Muscle of leg (tissue), 11 donors: Measurements from ENCODE around the gene TAC3. TPM values are rescaled to one million over a fixed set of nuclear protein-coding genes. Genes with fewer than 3 reads are reported as not detected.
"Not testable (repeated sequence)": the region's sequence is repeated elsewhere in the genome, so short reads cannot be mapped to it uniquely, and the experiment has no call there.

Experiments
- DNase-seq: peaks from one replicate; pipeline ENCODE4 v3.0.0; 2013
- H3K27ac ChIP-seq: one replicate; pipeline ENCODE4 v1.5.1; 2013; ENCODE audit warnings: mild to moderate bottlenecking, low read length, control low read depth
- H3K27me3 ChIP-seq: one replicate; pipeline ENCODE4 v1.6.1; 2013; ENCODE audit warnings: low read length; ENCODE audit not compliant: control insufficient read depth, insufficient read depth
- H3K36me3 ChIP-seq: one replicate; pipeline ENCODE4 v1.6.1; 2013; ENCODE audit warnings: low read length; ENCODE audit not compliant: control insufficient read depth, insufficient read depth
- H3K4me1 ChIP-seq: one replicate; pipeline ENCODE4 v1.6.1; 2013; ENCODE audit warnings: low read length; ENCODE audit not compliant: control insufficient read depth, insufficient read depth
- H3K4me3 ChIP-seq: one replicate; pipeline ENCODE4 v1.5.1; 2013; ENCODE audit warnings: low read length, control low read depth
- H3K9me3 ChIP-seq: replicated peaks from 2 replicates; pipeline ENCODE4 v1.6.1; 2013; ENCODE audit warnings: low read depth, low read length; ENCODE audit not compliant: control insufficient read depth
- WGBS: methylation state at CpG from one replicate; pipeline ENCODE4 v1.1.5; 2013; ENCODE audit warnings: missing lambda C conversion rate; ENCODE audit not compliant: insufficient coverage; 5-methylcytosine and 5-hydroxymethylcytosine counted together
- polyA plus RNA-seq, 8 donors: library from polyadenylated mRNA; unstranded; fragments of 120-200 nt; gene quantifications; one replicate each; pipeline versions ENCODE4 v1.2.1 to v1.2.3, GENCODE V29; 2013; ENCODE audit warnings: inconsistent platforms in 1 of 8, low replicate concordance in 1 of 8; ENCODE audit not compliant: insufficient read length in 8 of 8, insufficient read depth in 1 of 8
- total RNA-seq: library from RNA; stranded (reverse); fragments of 120-200 nt; gene quantifications from one replicate; pipeline ENCODE4 v1.2.4, GENCODE V29; 2013

Gene TAC3
- total and polyA plus RNA-seq, 9 donors, result 0.09 to 0.71 (median 0.39) TPM; not detected in 6

DNA sequence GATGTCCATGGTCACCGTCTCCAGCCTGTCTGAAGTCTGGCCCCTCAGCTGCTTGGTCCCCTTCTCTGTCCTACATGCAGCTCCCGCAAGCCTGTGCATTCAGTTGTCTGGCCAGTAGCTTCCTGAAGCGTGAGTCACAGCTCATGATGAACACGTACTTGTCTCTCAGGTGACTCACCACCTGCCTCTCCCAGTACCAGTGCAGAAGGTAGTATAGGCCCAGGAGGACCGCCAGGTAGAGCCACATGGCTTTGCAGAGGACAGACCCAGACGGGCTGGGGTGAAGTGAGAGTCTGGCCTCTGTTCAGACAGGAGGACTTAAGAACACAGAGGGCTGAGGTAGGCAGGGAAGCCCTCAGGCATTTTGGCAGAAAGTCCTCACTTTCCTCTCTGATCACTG, 30.6 kb downstream of the TAC3 start:
- H3K27me3 ChIP-seq, H3K4me3 ChIP-seq, H3K27ac ChIP-seq, H3K9me3 ChIP-seq, DNase-seq, H3K36me3 ChIP-seq: not testable (repeated sequence)
- H3K4me1 ChIP-seq, result peaks cover 10% of the 10 kb centered on the region
- 40% methylated on average over 1 of the region's 6 CpGs for WGBS

DNA sequence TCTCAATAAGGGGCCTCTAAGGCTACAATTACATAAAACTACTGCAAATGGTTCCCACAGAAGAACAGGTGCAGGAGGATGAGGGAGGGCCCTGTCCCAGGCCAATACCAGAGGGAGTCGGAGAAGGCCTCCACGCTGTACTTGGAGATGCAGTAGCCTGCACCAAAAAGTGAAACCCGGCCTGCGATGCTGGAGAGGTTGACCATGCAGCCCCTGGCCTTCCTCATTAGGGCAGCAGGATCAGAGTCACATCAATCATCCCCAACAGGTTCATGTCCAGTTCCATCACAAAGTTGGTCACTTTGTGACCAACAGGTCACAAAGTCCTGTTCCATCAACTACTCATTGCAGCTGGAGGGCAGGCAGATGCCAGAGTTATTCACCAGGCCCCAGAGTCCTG, 32.9 kb downstream of the TAC3 start:
- Histone ChIP-seq H3K4me1 (peaks cover 10% of the 10 kb centered on the region), H3K36me3 (no peaks in the 10 kb centered on the region), H3K27ac (no peak overlapping the region), H3K9me3 (no peaks in the 10 kb centered on the region), H3K4me3 (no peak overlapping the region), H3K27me3 (no peaks in the 10 kb centered on the region)
- 75% methylated on average over 4 of the region's 4 CpGs for WGBS
- no peak for DNase-seq

- H3K36me3 ChIP-seq, H3K27ac ChIP-seq, H3K27me3 ChIP-seq, H3K4me3 ChIP-seq, DNase-seq, H3K4me1 ChIP-seq, H3K9me3 ChIP-seq: not testable (repeated sequence)
- WGBS, result 73% methylated on average over 2 of the region's 3 CpGs
Observed at GRCh38 chr12:56982578-56983236, 33.6 kb downstream of the TAC3 start.

GRCh38 chr12:56980941-56981530, 35.3 kb downstream of the TAC3 start:
- 100% methylated on average over 1 of the region's 4 CpGs for WGBS
- Histone ChIP-seq H3K4me3 (no peak overlapping the region), H3K27ac (no peak overlapping the region), H3K9me3 (no peaks in the 10 kb centered on the region), H3K36me3 (no peaks in the 10 kb centered on the region), H3K27me3 (no peaks in the 10 kb centered on the region), H3K4me1 (peaks cover 2% of the 10 kb centered on the region)
- no peak for DNase-seq

GRCh38 chr12:56980268-56980667, 36.1 kb downstream of the TAC3 start:
- Histone ChIP-seq H3K27ac (no peak overlapping the region), H3K27me3 (no peaks in the 10 kb centered on the region), H3K4me3 (no peak overlapping the region), H3K36me3 (no peaks in the 10 kb centered on the region), H3K4me1 (peaks cover 2% of the 10 kb centered on the region), H3K9me3 (no peaks in the 10 kb centered on the region)
- DNase-seq, result no peak
- WGBS, result 90% methylated on average over 5 of the region's 6 CpGs

DNA sequence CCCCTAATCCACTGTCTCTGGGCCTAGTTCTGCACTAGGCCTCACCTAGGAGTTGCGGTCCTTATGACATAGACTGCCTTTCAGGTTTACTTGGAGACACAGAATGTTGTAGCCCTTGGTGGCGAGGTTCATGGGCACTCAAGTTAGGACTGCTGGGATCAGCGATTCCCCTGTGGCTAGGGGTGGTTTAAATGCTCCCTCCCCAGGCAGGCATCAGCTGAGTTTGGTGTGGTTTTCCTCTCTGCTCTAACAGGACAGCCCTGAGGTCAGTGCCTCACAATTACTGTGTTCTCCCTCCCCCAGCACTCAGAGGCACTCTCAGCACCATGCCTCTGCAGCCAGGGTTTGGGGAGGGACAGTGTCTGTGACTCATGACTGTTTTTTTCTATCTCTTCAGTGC, 36.7 kb downstream of the TAC3 start:
- no peaks in the 10 kb centered on the region for H3K36me3 ChIP-seq
- H3K4me3 ChIP-seq, result no peak overlapping the region
- no peak for DNase-seq
- 73% methylated on average over 2 of the region's 3 CpGs for WGBS
- no peaks in the 10 kb centered on the region for H3K9me3 ChIP-seq
- H3K4me1 ChIP-seq, result peaks cover 2% of the 10 kb centered on the region
- H3K27me3 ChIP-seq, result no peaks in the 10 kb centered on the region
- no peak overlapping the region for H3K27ac ChIP-seq

- WGBS, result 80% methylated on average over 3 of the region's 3 CpGs
Observed at GRCh38 chr12:56978397-56979138, 37.8 kb downstream of the TAC3 start.

GRCh38 chr12:56977361-56977760, 39.0 kb downstream of the TAC3 start:
- WGBS, result no CpG with 5 or more reads among the region's 4 CpGs
- H3K27ac ChIP-seq, H3K27me3 ChIP-seq, DNase-seq, H3K4me3 ChIP-seq, H3K9me3 ChIP-seq, H3K36me3 ChIP-seq, H3K4me1 ChIP-seq: not testable (repeated sequence)

More at GRCh38 chr12:56978397-56979138, 37.8 kb downstream of the TAC3 start:
- no peak for DNase-seq
- Histone ChIP-seq H3K36me3 (no peaks in the 10 kb centered on the region), H3K27me3 (no peaks in the 10 kb centered on the region), H3K27ac (no peak overlapping the region), H3K9me3 (no peaks in the 10 kb centered on the region), H3K4me3 (no peak overlapping the region), H3K4me1 (peaks cover 2% of the 10 kb centered on the region)

GRCh38 chr12:56974224-56974623, 42.1 kb downstream of the TAC3 start:
- not testable (repeated sequence) for H3K27ac ChIP-seq, H3K4me1 ChIP-seq, H3K4me3 ChIP-seq, H3K27me3 ChIP-seq, H3K36me3 ChIP-seq, DNase-seq, H3K9me3 ChIP-seq
- no CpG with 5 or more reads among the region's 3 CpGs for WGBS

DNA sequence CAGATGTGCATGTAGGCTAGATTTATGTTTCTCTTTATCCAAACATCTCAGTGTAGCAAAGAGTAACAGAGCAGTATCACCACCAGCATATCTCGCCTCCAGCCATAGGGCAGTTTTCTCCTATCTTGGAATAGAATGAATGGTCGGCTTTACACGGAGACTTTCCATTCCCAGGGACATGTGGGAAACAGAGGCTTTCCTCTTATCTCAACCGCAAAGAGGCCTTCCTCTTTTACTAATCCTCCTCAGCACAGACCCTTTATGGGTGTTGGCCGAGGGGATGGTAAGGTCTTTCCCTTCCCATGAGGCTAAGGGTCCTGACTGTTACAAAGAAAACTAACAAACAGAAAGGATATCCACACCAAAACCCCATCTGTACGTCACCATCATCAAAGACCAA, 47.4 kb downstream of the TAC3 start:
- H3K4me3 ChIP-seq, H3K27me3 ChIP-seq, H3K36me3 ChIP-seq, DNase-seq, H3K27ac ChIP-seq, H3K4me1 ChIP-seq, H3K9me3 ChIP-seq: not testable (repeated sequence)
- WGBS, result 71% methylated on average over 1 of the region's 6 CpGs
